GM23338 (cell line): ENCODE results near the gene KIF25. TPM values are rescaled to one million over a fixed set of nuclear protein-coding genes. Genes with fewer than 3 reads are reported as not detected.

Experiments
- ATAC-seq: fragments of 200-7000 bp; cut with Tn5 transposase; 3 replicates; pipeline ENCODE4 v1.9.1; 2020
- DNase-seq: peaks from one replicate; pipeline ENCODE4 v3.0.0-alpha.2; 2015; ENCODE audit warnings: low spot score
- H2AFZ ChIP-seq: fragments of 200-600 bp; sonication (generic); 2 replicates; pipeline ENCODE4 v1.8.0; 2016; ENCODE audit warnings: antibody characterized with exemption, mild to moderate bottlenecking, moderate library complexity
- H3F3A ChIP-seq: fragments of 200-600 bp; sonication (generic); replicated peaks from 2 replicates; pipeline ENCODE4 v1.8.0; 2017; ENCODE audit warnings: antibody characterized with exemption, mixed run types, low read depth
- H3K27ac ChIP-seq: fragments of 200-600 bp; sonication (generic); 2 replicates; pipeline ENCODE4 v1.6.1; 2016; ENCODE audit warnings: low read depth
- H3K27me3 ChIP-seq: fragments of 200-600 bp; sonication (generic); 2 replicates; pipeline ENCODE4 v1.8.0; 2016; ENCODE audit warnings: mild to moderate bottlenecking, mixed run types, moderate library complexity; ENCODE audit not compliant: insufficient read depth
- H3K36me3 ChIP-seq: fragments of 200-600 bp; sonication (generic); 2 replicates; pipeline ENCODE4 v1.8.0; 2016; ENCODE audit warnings: mild to moderate bottlenecking; ENCODE audit not compliant: insufficient read depth
- H3K4me1 ChIP-seq: fragments of 200-600 bp; sonication (generic); 2 replicates; pipeline ENCODE4 v1.8.0; 2016; ENCODE audit warnings: mild to moderate bottlenecking, moderate library complexity; ENCODE audit not compliant: insufficient read depth
- H3K4me2 ChIP-seq: fragments of 200-600 bp; sonication (generic); 2 replicates; pipeline ENCODE4 v1.7.1; 2017; ENCODE audit warnings: mixed run types
- H3K4me3 ChIP-seq: fragments of 200-600 bp; sonication (generic); 2 replicates; pipeline ENCODE4 v1.6.1; 2016; ENCODE audit warnings: mixed run types
- H3K79me2 ChIP-seq: fragments of 200-600 bp; sonication (generic); replicated peaks from 2 replicates; pipeline ENCODE4 v1.8.0; 2017; ENCODE audit warnings: mild to moderate bottlenecking; ENCODE audit not compliant: insufficient read depth
- H3K9me2 ChIP-seq: fragments of 200-600 bp; sonication (generic); 2 replicates; pipeline ENCODE4 v1.8.0; 2017; ENCODE audit not compliant: insufficient read depth
- H4K20me1 ChIP-seq: fragments of 200-600 bp; sonication (generic); replicated peaks from 2 replicates; pipeline ENCODE4 v1.8.0; 2017; ENCODE audit warnings: mild to moderate bottlenecking; ENCODE audit not compliant: insufficient read depth
- H3K27ac Mint-ChIP-seq: 2 replicates; pipeline ENCODE4 v1.8.0; 2020; ENCODE audit warnings: inconsistent platforms, mild to moderate bottlenecking, moderate library complexity, mixed read lengths
- H3K27me3 Mint-ChIP-seq: 3 replicates; pipeline ENCODE4 v1.8.0; 2022; ENCODE audit warnings: low read depth, mild to moderate bottlenecking, moderate library complexity, mixed read lengths, inconsistent platforms; ENCODE audit not compliant: insufficient read depth, poor library complexity
- H3K36me3 Mint-ChIP-seq: 3 replicates; pipeline ENCODE4 v1.8.0; 2021; ENCODE audit warnings: low read depth, mild to moderate bottlenecking, inconsistent platforms, moderate library complexity, mixed read lengths
- H3K4me1 Mint-ChIP-seq: 3 replicates; pipeline ENCODE4 v1.8.0; 2020; ENCODE audit warnings: mild to moderate bottlenecking, inconsistent platforms, mixed read lengths
- H3K4me3 Mint-ChIP-seq: 3 replicates; pipeline ENCODE4 v1.8.0; 2021; ENCODE audit warnings: moderate library complexity, mild to moderate bottlenecking, inconsistent platforms, mixed read lengths
- H3K9me3 Mint-ChIP-seq: 3 replicates; pipeline ENCODE4 v1.8.0; 2020; ENCODE audit warnings: moderate library complexity, mild to moderate bottlenecking, inconsistent platforms, mixed read lengths
- EZH2 ChIP-seq: fragments of 200-600 bp; sonication (generic); IDR thresholded peaks from one replicate; pipeline ENCODE4 v1.8.0; 2017; ENCODE audit warnings: antibody characterized with exemption, mild to moderate bottlenecking, low read depth; ENCODE audit not compliant: unreplicated experiment
- JUNB ChIP-seq: IDR thresholded peaks from one replicate; pipeline ENCODE4 v1.6.1; 2016; ENCODE audit warnings: antibody characterized with exemption; ENCODE audit not compliant: unreplicated experiment
- POLR2AphosphoS5 ChIP-seq: IDR thresholded peaks from 2 replicates; pipeline ENCODE4 v1.6.1; 2016; ENCODE audit warnings: antibody characterized with exemption, low read depth
- STAT1 ChIP-seq: IDR thresholded peaks from one replicate; pipeline ENCODE4 v1.6.1; 2016; ENCODE audit warnings: antibody characterized with exemption; ENCODE audit not compliant: unreplicated experiment
- ZNF114 ChIP-seq: fragments of 250-450 bp; sonication (Bioruptor Pico); IDR thresholded peaks from 2 replicates; pipeline ENCODE4 v1.5.0; 2020; ENCODE audit warnings: mild to moderate bottlenecking, moderate library complexity
- ZNF331 ChIP-seq: fragments of 250-450 bp; sonication (Bioruptor Pico); IDR thresholded peaks from 2 replicates; pipeline ENCODE4 v1.5.0; 2020; ENCODE audit warnings: low read depth, mild to moderate bottlenecking, moderate library complexity
- polyA plus RNA-seq: library from polyadenylated mRNA; unstranded; fragments of >200 nt; fragmentation: Nextera tagmentation; extraction: Ambion mirVana; gene quantifications from 2 replicates; pipeline ENCODE4 v1.2.1, GENCODE V29; 2016
- total RNA-seq: library from RNA; depleted of rRNA; stranded (reverse); fragments of >200 nt; shearing (Covaris generic); gene quantifications from 2 replicates; pipeline ENCODE4 v1.2.3, GENCODE V29; 2014
- TF ChIP-seq, protein P1 (sequence below): fragments of 250-450 bp; sonication (Bioruptor Pico); IDR thresholded peaks from 2 replicates; pipeline ENCODE4 v1.5.0; 2020; ENCODE audit warnings: mild to moderate bottlenecking, moderate library complexity
- TF ChIP-seq, protein P2 (sequence below), 2 experiments: fragments of 200-600 bp in 1 of 2; sonication (generic) in 1 of 2; conservative IDR thresholded peaks; 2 replicates each; pipeline versions ENCODE4 v1.5.1 to v1.6.1; 2016 to 2017; ENCODE audit warnings: antibody characterized with exemption in 2 of 2, low read depth in 2 of 2, mild to moderate bottlenecking in 2 of 2, moderate library complexity in 1 of 2

Gene KIF25
- total and polyA plus RNA-seq, 2 experiments from 2014 or later, result 0.69 to 0.76 TPM

DNA sequence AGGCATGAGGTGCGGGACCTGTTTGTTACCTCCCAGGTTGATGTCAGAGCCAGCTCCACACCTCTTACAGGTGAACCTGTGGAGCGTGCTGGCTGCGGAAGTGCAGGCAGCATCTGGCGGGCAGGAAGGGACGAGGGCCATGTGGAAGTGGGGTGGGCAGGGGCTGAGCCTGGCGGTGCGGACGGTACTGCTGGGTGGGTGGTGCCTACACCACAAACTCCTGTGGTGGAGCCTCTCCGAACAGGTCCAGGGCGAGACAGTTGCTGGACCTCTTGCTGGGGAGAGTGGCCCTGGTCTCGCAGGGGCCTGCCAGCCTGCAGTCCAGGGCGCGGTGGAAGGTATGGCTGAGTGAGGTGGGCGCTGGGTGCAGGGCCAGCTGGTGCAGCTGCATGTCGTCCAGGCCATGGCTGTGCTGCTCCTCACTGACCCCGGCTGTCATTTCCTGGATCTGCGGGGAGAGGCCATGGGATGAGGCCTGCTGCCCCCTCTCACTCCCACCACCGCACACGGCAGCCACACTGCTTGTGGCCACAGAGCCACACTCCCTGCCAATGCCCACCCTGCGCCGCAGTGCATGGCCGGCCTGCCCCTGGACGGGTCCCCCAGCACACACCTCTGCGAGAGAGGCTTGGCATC, 59.5 kb downstream of the KIF25 start:
- no peaks in the 10 kb centered on the region for H3K36me3 ChIP-seq
- no peak for DNase-seq
- Mint-ChIP-seq H3K4me1 (no peaks in the 10 kb centered on the region), H3K9me3 (no peaks in the 10 kb centered on the region), H3K27me3 (peaks cover 4% of the 10 kb centered on the region), H3K4me3 (no peak overlapping the region), H3K27ac (no peak overlapping the region), H3K36me3 (no peaks in the 10 kb centered on the region)
- H3K4me1 ChIP-seq, result no peaks in the 10 kb centered on the region
- H3K27me3 ChIP-seq, result no peaks in the 10 kb centered on the region
- no peak overlapping the region for H3K4me3 ChIP-seq
- H3F3A ChIP-seq, result no peaks in the 10 kb centered on the region
- no peaks in the 10 kb centered on the region for H3K9me2 ChIP-seq
- H3K27ac ChIP-seq, result no peak overlapping the region
- H3K4me2 ChIP-seq, result no peak overlapping the region
- no peak for TF ChIP-seq ZNF114
- TF ChIP-seq POLR2AphosphoS5, result no peak
- TF ChIP-seq, protein P1, sequence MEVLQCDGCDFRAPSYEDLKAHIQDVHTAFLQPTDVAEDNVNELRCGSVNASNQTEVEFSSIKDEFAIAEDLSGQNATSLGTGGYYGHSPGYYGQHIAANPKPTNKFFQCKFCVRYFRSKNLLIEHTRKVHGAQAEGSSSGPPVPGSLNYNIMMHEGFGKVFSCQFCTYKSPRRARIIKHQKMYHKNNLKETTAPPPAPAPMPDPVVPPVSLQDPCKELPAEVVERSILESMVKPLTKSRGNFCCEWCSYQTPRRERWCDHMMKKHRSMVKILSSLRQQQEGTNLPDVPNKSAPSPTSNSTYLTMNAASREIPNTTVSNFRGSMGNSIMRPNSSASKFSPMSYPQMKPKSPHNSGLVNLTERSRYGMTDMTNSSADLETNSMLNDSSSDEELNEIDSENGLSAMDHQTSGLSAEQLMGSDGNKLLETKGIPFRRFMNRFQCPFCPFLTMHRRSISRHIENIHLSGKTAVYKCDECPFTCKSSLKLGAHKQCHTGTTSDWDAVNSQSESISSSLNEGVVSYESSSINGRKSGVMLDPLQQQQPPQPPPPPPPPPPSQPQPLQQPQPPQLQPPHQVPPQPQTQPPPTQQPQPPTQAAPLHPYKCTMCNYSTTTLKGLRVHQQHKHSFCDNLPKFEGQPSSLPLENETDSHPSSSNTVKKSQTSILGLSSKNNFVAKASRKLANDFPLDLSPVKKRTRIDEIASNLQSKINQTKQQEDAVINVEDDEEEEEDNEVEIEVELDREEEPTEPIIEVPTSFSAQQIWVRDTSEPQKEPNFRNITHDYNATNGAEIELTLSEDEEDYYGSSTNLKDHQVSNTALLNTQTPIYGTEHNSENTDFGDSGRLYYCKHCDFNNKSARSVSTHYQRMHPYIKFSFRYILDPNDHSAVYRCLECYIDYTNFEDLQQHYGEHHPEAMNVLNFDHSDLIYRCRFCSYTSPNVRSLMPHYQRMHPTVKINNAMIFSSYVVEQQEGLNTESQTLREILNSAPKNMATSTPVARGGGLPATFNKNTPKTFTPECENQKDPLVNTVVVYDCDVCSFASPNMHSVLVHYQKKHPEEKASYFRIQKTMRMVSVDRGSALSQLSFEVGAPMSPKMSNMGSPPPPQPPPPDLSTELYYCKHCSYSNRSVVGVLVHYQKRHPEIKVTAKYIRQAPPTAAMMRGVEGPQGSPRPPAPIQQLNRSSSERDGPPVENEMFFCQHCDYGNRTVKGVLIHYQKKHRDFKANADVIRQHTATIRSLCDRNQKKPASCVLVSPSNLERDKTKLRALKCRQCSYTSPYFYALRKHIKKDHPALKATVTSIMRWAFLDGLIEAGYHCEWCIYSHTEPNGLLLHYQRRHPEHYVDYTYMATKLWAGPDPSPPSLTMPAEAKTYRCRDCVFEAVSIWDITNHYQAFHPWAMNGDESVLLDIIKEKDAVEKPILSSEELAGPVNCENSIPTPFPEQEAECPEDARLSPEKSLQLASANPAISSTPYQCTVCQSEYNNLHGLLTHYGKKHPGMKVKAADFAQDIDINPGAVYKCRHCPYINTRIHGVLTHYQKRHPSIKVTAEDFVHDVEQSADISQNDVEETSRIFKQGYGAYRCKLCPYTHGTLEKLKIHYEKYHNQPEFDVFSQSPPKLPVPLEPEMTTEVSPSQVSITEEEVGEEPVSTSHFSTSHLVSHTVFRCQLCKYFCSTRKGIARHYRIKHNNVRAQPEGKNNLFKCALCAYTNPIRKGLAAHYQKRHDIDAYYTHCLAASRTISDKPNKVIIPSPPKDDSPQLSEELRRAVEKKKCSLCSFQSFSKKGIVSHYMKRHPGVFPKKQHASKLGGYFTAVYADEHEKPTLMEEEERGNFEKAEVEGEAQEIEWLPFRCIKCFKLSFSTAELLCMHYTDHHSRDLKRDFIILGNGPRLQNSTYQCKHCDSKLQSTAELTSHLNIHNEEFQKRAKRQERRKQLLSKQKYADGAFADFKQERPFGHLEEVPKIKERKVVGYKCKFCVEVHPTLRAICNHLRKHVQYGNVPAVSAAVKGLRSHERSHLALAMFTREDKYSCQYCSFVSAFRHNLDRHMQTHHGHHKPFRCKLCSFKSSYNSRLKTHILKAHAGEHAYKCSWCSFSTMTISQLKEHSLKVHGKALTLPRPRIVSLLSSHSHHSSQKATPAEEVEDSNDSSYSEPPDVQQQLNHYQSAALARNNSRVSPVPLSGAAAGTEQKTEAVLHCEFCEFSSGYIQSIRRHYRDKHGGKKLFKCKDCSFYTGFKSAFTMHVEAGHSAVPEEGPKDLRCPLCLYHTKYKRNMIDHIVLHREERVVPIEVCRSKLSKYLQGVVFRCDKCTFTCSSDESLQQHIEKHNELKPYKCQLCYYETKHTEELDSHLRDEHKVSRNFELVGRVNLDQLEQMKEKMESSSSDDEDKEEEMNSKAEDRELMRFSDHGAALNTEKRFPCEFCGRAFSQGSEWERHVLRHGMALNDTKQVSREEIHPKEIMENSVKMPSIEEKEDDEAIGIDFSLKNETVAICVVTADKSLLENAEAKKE (CRISPR knock-in tag), result no peak
- TF ChIP-seq ZNF331, result no peak
- no peak for TF ChIP-seq STAT1
- no peak for TF ChIP-seq EZH2
- no peak for TF ChIP-seq JUNB
- TF ChIP-seq, protein P2, sequence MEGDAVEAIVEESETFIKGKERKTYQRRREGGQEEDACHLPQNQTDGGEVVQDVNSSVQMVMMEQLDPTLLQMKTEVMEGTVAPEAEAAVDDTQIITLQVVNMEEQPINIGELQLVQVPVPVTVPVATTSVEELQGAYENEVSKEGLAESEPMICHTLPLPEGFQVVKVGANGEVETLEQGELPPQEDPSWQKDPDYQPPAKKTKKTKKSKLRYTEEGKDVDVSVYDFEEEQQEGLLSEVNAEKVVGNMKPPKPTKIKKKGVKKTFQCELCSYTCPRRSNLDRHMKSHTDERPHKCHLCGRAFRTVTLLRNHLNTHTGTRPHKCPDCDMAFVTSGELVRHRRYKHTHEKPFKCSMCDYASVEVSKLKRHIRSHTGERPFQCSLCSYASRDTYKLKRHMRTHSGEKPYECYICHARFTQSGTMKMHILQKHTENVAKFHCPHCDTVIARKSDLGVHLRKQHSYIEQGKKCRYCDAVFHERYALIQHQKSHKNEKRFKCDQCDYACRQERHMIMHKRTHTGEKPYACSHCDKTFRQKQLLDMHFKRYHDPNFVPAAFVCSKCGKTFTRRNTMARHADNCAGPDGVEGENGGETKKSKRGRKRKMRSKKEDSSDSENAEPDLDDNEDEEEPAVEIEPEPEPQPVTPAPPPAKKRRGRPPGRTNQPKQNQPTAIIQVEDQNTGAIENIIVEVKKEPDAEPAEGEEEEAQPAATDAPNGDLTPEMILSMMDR (conservative IDR thresholded peaks at IDR 0.05; ENCODE audit: low read depth in 2 of 2), result no peak
- H4K20me1 ChIP-seq, result no peaks in the 10 kb centered on the region
- no peak for ATAC-seq
- no peaks in the 10 kb centered on the region for H3K79me2 ChIP-seq
- H2AFZ ChIP-seq, result no peak overlapping the region
